D341Med (cell line): ENCODE results near the gene THAP4.
A peak's percentile ranks its signal among the peaks of the same experiment; 100 is the strongest.

ENCODE experiments used
- DNase-seq: peaks from one replicate; pipeline ENCODE4 v3.0.0; 2012; ENCODE audit warnings: low spot score

The THAP4 gene

DNA sequence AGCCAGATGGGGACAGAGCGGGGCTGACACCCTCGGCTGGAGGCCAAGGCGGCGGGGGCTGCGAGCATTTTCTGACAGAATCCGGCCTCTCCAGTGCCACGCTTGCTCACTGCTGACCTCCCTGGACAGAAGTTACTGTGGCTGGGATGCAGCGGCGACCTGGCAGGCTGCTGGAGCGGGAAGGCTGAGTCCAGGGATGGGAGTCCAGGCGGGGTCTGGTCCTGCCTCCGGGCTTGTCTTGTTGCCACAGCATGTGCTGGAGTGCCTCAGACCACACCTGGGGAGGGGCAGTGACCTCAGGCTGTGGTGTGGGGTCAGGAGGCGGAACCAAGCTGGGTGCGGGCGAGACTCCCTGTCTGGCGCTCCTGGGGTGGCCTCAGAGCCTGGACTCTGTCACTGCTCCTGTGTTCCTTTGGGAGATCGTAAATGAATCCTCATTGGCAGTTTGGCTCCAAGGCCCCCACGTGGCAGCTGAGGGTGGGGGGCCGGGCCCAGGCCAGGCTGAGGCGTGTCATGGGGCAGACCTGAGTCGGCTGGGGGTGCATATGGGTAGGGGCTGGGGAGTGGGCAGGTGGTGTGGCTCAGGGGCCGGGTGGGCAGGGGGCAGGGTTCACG is 72.9 kb downstream of the THAP4 start:
- DNase-seq: peak; percentile 11

DNA sequence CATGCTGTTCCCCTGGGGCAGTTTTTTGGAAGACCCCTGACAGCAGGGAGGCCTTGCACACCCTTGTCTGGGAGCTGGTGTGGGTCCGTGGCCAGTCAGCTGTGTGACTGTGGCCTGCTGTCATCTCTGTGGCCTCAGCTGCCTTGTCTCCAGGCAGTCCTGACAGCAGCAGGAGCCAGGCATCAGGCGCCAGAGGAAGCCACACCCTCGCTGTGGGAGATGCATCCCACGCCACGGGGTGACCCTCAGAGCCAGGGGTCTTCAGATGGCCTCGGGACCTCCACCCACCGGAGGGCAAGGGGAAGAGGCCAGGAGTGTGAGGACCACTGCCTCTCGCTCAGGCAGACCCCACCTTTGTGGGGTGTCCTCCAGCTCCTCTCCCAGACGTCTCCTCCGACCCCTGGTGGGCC is 73.4 kb downstream of the THAP4 start:
- no peak for DNase-seq

DNA sequence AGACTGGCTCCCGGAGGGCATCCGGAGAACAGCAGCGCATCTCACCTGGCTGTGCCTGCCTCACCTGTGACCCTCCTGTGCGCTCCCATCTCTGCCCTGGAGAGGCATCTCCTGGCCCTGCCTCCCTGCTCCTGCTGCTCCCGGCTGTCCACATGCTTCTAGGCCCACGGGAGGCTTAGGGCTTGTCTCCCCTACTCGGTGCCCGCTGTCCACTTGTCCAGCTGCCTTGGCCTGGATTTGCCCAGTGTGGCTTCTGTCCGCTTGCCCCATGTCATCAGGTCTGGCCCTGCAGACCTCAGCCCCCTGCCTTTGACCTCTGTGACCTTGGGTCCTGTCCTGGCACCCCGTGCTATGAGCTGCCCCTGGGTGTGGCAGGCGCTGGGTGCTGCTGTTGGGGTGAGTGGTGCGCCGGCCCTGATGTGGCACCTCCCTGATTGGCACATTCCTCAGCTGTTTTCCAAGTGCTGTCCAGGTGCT is 73.9 kb downstream of the THAP4 start:
- DNase-seq: no peak

DNA sequence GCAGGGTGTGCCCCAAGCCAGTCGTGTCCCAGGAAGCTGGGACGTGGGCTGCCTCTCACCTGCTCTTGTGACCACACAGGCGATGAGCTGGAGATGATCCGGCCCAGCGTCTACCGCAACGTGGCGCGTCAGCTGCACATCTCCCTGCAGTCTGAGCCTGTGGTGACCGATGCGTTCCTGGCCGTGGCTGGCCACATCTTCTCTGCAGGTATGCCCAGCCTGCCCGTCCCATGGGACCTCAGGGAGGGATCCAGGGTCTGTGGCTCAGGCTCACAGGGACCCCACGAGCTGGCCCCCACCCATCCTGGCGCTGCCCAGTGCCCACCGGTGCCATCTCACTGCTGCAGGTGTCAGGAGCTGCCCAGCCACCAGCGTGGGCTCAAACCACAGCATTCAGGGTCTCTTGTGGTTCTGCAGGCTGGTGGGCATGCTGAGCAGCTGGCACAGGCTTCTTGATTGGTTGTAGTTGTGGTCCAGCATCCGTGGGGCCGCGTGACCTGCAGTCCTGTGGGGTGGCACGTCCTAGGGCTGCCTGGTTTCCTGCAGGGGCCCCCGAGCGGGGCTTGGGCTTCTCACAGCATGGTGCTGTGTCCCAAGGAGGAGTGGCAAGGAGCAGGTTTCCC is 74.6 kb downstream of the THAP4 start:
- DNase-seq: no peak

DNA sequence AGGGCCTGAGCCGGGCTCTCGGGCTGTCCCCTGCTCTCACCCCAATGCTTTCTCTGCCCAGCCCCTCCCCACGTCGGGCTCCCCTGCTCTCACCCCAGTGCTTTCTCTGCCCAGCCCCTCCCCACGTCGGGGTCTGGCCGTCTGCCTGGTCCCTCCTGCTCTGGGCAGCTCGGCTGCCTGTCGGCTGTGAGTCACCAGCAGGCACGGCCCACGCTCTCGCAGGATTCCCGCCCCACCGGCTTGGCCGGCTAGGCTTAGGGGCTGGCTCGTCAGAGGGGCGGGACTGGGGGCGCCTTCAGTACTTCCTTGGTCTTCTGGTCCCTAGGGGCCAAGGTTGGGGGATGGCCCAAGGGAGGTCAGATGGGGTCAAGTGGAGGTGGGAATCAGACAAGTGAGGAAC is 75.1 kb downstream of the THAP4 start:
- DNase-seq: no peak

DNA sequence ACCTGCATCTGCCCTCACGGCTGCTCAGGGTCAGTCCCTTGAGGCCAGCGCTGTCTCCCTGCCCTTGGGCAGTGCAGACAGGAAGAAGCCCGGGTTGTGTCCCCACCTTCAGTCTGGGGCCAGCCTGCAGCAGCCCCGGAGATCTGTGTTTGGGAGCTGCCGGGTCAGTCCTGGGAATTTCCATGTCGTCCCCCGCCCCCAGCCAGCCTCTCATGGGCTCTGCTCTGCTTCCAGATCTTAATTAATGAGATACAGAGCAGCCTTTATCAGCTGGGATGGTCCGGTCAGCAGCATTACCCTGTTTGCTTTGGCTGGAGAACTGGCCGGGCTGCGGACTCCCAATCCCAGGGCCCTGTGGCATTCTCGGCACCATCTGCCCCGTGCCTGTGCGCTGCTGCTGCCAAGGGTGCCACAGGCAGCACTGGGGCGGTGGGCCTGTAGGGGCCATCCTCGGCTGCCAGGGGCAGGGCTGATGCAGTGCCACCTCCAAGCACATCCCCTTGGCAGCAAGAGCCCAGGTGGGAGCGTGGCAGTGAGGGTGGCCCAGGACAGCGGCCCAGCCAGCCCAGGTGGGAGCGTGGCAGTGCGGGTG is 76.0 kb downstream of the THAP4 start:
- DNase-seq: no peak

DNA sequence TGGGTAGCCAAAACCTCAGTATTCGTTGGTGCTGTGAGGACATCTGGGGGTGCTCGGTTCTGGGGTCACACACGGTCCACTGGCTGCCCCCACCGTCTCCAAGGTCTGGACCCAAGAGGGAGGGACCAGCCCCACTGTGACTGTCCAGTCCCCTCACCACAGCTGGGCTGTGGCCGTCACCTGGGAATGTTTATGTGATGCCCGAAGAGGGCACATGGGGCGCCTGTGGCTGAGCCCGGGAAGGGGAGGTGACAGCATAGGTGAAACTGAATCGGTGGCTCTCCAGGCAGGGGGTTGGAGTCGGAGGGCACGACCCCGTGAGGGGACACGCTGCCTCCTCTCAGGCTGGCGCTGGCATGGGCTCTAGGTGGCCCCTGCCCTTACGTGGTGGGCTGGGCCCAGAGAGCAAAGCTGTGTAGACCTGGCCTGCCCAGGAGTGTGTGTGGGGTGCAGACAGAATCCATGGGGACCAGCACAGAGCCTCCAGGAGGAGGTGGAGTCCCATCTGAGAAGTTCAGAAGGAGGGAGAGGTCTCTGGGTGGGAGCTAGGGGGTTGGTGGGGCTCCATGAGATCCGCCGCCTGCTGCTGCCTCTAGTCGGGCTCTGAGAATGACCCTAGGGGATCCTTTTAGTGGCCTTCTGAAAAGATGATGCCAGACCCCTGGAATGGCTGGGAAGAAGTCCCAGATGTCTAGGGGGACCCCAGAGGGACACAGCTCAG is 76.6 kb downstream of the THAP4 start:
- DNase-seq: no peak

DNA sequence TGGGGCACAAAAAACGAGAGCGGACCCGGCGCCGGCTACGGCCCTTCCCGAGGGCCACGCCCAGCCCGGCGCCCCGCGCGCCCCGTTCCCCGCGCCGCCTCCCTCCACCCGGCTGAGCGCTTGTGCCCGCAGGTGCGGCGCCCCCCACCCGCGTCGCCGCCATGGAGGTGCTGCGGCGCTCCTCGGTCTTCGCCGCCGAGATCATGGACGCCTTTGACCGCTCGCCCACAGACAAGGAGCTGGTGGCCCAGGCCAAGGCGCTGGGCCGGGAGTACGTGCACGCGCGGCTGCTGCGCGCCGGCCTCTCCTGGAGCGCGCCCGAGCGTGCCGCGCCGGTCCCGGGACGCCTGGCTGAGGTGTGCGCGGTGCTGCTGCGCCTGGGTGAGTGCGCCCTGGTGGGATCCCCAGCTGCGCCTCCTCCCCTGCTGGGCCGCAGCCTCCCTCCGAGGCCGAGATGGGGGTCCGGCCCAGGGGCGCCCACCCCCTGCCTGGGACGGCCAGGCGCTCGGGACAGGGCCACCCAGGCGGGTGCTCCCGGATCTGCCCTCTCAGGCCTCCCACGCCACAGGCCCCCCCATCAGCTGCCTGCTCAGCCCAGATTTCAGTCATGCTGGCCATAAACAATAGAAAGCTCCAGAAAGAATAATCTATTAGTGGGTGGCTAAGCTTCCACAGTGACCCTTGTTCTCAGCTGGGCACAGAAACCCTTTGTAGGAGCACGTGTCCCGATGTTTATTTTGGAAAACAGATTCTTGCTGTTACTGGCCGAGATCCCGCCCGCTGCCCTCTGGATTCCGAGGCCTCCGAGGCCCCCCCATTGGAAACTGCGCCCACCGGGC is 77.4 kb downstream of the THAP4 start:
- peak; percentile 80 for DNase-seq

DNA sequence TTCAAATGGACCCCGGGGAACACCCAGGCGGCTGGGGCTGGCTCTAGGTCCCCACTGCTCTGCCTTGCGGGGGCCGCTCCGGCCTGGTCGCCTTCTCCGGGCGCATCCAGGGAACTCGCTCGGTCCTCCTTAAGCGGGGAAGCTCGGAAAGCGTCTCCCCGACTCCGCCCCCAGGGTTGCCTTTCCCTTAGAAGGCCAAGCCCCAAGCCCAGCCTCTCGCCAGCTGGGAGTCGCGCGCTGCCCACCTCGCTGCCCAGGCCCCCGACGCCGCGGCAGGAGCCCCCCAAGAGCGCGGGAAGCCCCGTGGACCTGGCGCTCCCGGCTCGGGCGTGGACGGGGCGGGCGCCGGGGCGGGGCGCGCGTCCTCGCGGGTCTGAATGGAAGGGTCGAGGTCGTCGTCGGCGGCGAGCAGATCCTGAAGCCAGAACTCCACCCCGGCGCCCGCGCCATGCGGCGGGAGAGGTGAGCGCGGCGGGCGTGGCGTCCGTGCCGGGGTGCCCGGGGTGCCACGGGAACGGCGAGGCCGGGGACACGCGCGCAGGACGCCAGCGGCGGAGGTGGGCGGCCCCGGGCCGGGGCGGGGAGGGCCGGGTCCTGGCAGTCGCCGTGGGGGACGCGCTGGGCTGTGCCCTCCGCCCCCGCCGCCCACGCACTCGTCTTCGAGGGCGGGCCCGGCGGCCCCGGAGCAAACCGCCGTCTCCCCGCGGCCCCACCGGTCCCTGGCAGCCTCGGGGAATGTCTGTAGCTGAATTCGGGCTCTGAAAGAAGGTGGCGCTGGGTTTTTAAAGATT is 78.2 kb downstream of the THAP4 start, which contains the start of gene BOK:
BOK (plus strand) TSS at position 214 of the 791 bp plus-strand sequence. CDS start 739 bp downstream, outside the sequence.
- peak; percentile 77 for DNase-seq

DNA sequence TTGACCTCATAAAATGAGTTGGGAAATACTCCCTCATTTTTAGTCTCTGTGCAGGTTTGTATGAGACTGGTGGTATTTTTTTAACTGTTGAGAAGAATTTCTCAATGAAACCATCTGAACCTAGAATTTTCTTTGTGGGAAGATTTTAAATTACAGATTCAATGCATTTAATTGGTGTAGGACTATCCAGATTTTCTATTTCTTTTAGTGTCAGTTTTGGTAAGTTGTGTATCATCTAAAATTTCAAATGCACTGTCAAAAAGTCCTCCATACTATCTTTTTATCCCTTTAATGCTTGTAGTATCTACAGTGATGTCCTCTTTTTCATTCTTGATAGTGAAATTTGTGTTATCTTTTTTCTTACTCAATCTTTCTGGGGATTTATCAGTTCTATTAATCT is 80.2 kb downstream of the THAP4 start:
- DNase-seq: no peak

DNA sequence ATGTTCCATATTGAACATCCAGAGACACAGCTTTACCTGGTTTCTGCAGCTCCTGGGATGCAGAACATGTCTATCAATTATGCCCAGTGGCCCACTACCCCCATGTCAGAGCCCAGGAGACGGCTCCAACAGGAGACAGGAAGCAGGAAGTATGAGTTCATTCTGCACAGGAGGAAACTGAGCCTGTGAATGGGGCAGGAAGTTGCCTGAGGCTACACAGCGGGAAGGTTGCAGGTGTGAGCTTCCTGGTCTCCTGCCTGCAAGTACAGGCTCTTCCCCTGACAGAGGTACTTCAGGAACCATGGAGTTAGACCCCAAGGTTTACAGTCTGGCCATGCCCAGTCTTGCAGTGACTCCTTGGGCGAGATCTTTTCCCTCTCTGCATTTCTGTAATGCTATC is 81.2 kb downstream of the THAP4 start:
- no peak for DNase-seq

DNA sequence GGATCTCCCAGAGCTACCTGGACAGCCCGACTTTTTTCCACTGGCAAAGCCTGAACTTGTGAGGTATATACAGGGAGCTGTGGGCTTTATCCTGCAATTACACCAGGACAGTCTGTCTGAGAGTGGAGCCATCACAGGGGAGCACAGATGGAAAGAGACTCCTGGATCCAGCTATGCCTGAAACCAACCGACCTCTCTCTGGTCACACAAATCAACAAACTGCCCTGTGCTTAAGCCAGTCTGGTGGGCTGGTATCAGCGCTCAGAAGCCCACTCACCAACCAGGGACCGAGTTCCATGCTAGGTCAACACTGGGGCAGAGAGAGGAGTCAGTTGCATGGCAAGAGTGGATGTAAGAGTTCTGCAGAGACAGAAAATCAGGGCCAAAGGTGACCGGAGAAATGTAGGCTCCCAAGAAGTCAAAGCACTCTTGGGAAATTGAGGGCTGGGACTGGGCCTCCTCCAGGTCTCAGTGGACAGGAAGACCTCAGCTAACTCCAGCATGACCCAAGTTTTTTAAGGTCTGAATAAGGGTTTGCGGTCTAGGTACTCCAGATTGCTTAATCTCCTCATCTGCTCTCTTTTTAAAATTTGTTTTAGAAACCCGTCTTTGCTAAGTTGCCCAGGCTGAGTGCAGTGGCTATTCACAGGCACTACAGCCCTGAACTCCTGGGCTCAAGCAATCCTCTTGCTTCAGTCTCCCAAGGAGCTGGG is 82.2 kb downstream of the THAP4 start:
- no peak for DNase-seq

DNA sequence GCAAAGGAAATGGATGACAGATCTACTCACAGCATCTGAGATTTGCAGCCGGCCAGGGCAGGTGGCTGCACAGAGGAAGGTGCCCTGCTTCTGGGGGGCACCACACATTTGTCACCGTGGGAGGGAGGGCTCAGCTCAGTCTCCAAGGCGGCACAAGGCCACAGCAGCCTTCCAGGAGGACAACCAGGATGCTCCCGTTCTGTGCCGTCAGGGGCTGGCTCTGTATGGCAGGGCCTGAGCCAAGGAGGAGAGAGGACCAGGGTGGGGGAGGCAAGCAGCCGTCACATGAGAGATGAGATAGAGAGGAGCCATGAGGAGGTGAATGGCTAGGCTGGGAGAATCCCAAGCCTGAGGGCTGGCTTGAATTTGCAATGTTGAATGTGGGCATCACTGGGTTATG is 83.0 kb downstream of the THAP4 start:
- no peak for DNase-seq

DNA sequence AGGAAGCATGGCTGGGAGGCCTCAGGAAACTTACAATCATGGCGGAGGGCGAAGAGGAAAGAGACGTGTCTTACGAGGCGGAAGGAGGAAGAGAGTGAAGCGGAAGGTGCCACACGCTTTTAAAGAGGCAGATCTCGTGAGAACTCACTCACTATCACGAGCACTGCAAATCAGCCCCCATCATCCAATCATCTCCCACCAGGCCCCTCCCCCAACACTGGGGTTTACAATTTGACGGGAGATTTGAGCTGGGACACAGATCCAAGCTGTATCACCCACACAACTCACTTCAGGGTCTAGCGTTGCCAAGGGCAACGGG is 83.5 kb downstream of the THAP4 start:
- DNase-seq: no peak

DNA sequence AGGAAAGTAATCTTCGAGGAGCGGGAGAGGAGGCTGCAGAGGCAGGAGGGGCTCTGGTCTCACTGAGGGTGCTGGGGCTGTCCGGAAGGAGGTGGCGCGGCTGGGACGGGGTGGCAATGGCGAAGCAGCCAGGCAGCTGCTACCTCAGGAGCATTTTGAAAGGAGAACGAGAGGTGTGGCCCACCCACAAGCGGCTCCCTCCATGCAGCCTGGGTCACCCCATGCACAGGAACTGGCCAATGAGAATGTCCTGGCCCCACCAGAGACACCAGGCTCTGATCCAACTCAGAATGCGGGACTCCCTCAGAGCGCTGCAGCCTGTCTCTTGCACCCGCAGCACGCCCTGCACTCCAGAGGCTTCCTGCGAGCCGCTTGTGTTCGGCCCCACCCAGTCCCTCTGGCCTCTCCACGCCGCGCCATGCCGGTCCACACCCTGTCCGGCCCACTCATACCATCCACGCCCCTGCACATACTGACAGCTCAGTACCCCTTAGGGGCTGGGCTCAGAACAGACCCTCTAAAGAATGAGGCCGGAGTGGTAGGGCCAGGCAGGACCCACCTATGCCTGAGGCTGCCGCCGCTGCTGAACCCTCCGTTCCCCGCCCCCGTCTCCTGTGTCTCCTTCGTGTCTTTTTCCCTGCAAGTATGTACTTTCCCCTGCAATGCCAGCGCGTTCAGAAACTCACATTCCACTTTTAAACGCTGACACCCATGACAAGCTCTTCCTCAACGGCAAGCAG is 84.8 kb downstream of the THAP4 start:
- no peak for DNase-seq

DNA sequence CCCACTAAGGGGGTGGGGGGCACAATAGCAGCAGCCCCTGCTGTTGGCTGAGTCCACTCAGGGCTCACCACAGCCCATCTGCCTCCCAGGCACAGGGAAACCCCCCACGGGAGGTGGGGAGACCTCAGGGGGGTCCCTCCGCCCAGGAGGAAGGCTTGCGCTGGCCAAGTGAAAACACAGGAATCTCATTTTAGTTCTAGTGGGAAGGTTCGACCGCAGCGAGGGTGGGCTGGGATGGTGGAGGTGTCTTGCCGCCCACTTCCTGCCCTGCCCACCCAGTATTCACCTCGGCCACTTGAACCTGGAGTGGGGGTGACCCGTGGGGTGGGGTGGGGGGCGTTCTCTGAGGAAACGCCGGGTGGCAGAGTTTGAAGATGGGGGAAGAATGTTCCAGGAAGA is 85.4 kb downstream of the THAP4 start:
- DNase-seq: peak; percentile 13

DNA sequence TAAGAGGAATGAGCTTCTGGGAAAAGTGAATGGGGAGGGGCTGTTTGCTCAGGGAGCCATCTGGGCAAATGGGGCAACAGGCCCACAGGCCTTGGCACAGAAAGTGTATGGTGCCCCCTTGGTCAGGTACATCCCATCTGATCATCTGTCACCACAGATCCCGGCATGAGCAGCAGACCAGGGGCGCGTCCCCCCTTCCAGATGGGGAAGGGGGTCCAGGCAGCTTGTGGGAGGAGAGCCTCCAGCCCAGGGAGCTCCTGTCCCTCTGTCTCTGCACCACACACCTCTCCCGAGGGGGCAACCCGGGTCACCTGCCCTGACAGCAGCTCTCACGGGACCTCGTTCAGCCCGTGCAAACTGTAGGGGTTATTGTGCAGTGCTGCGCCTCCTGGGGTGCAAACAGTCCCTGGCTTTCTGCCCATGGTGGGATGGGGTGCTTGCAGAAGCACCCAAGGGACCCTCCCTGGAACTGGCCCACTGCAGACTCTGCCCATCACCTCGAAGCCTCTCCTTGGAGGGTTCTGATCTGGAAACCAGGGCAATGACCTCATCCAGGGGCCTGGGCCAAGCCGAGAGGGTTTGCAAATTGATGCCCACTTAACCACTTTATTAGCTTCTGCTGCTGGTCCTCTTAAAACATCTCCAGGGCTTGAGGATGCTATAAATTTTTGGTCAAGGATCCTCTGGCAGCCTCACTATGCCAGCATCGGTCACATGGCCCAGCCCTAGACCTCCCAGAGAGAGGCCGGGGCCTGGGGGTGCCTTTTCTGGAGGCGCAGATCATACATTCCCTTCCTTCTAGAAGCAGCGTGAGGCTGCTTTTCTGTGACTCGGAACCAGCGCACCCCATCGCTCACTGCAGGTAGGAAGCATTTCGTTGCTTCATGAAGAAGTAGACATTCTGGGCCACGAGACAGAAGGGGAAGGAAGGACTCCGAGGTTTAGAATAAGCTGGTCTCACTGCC is 86.1 kb downstream of the THAP4 start:
- DNase-seq: peak; percentile 19

DNA sequence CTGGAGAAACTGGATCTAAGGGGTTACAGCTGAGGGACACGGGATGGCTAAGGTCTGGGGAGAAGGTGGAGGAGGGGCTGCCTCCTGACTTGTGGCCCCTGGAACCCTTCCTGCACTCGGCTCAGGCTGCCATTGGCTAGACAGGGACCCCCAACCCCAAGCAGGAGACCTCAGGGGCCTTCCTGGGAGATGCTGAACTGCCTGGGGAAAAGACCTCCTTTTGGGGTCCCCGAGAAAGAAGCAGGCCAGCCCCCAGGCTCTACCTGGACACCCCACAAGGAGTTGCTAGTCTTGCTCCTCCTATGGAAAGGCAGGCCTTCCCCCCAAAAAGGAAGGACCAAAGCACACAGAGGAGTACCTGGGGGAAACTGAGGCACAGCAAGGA is 88.5 kb downstream of the THAP4 start:
- no peak for DNase-seq
